Astrocyte of the spinal cord (primary cell): Measurements from ENCODE around the gene AUH.

Source experiments
- DNase-seq: peaks from one replicate; pipeline ENCODE4 v3.0.0; 2011; ENCODE audit warnings: low read depth, low spot score
- H3K4me3 ChIP-seq: 2 replicates; pipeline ENCODE4 v1.5.1; 2011; ENCODE audit warnings: low read depth, mild to moderate bottlenecking, low read length, moderate library complexity
- CTCF ChIP-seq: IDR thresholded peaks from 2 replicates; pipeline ENCODE4 v1.5.1; 2012; ENCODE audit warnings: low read depth, mild to moderate bottlenecking, low read length, inconsistent platforms
- in situ Hi-C: cut with HindIII; loops from 2 replicates; pipeline ENCODE4 v1.10.0; 2017; ENCODE audit warnings: low sequenced_read_pairs

The AUH gene

GRCh38 chr9:91276513-91276912, 85.2 kb downstream of the AUH start:
- in situ Hi-C loops, result no loop called here

DNA sequence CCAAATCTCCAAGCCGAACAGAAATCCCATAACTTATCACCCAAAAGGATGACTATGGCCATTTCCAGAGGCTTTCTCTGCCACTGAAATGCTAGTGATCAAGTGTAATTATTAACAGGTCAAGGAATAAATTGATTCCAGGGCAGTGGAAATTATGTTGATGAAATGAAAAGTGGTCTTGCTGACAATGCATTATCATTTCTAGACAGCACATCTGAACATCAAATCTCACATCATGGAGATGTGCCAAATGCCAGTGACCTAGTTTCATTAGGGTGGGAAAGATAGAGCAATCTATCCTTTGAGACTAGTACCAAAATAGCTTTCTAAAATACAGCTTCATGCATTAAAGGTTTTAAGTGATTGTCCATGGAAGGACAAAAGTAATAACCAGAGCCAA, 86.1 kb downstream of the AUH start:
- DNase-seq, result no peak
- H3K4me3 ChIP-seq, result no peak overlapping the region
- no peak for TF ChIP-seq CTCF
- in situ Hi-C loops, result no loop called here

More at GRCh38 chr9:91276513-91276912, 85.2 kb downstream of the AUH start:
- no peak for DNase-seq
- TF ChIP-seq CTCF, result no peak
- H3K4me3 ChIP-seq, result no peak overlapping the region

GRCh38 chr9:91274949-91275492, 86.7 kb downstream of the AUH start:
- no peak overlapping the region for H3K4me3 ChIP-seq
- no peak for DNase-seq
- in situ Hi-C loops, result no loop called here
- TF ChIP-seq CTCF, result no peak

DNA sequence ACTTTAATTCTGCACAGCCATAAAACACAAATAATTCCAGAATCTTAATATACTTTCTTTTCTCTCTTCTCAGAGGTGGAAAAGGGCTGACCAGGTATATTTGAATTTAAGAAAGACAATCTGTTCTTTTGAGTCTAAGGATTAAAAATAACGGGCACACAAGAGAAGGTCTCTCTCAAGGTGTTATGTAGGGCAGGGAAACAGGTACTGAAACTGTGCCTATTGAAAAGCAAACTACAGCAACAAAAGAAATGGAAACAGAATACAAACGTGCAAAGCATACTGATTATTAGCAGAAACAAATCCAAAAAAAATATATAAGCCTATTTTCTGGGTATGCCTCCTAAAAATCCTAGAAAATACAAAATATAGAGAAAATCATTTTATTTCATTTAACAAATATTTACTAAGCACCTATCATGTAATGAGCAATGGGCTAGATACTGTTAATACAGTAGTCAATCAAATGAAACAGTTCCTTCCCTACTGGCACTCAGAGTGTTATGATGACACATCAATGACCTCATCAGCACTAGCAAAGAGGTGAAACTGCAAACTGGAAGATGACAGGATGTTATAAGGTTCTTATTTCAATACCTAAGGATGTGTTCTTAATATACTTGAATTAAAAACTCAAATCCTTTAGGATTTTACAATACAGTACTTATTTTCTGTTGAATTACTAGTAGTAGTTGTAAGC, 87.7 kb downstream of the AUH start:
- in situ Hi-C loops, result no loop called here
- H3K4me3 ChIP-seq, result no peak overlapping the region
- peak; percentile 56 for DNase-seq
- TF ChIP-seq CTCF, result no peak

GRCh38 chr9:91271156-91271555, 90.6 kb downstream of the AUH start:
- no peak for DNase-seq
- in situ Hi-C loops, result no loop called here
- no peak overlapping the region for H3K4me3 ChIP-seq
- no peak for TF ChIP-seq CTCF

- DNase-seq, result no peak
- in situ Hi-C loops, result no loop called here
- no peak for TF ChIP-seq CTCF
- H3K4me3 ChIP-seq, result no peak overlapping the region
Observed at GRCh38 chr9:91269907-91270491, 91.7 kb downstream of the AUH start.
